ENCODE results near the gene PRR36. TPM values are rescaled to one million over a fixed set of nuclear protein-coding genes. Genes with fewer than 3 reads are reported as not detected.
"Not testable (repeated sequence)": the region's sequence is repeated elsewhere in the genome, so short reads cannot be mapped to it uniquely, and the experiment has no call there.

PRR36 gene
- polyA plus RNA-seq, 4 donors = 0.22 to 0.47 TPM; not detected in 2

- no peaks in the 10 kb centered on the region for H3K27me3 ChIP-seq (ENCODE audit: control insufficient read depth in 3 of 3, insufficient read depth in 3 of 3, low read length in 3 of 3)
- 91 to 96% (median 94%) methylated on average over 16 of the region's 16 CpGs for WGBS, 3 donors
- no peak overlapping the region for H3K27ac ChIP-seq (ENCODE audit: low read depth in 1 of 3, low read length in 2 of 3)
- no peaks in the 10 kb centered on the region for H3K9me3 ChIP-seq (ENCODE audit: control insufficient read depth in 2 of 2, insufficient read depth in 1 of 2, low read depth in 1 of 2, low read length in 1 of 2)
- peaks cover 0 to 11% (median 4%) of the 10 kb centered on the region in 3 donors for H3K4me1 ChIP-seq (ENCODE audit: control insufficient read depth in 3 of 3, insufficient read depth in 2 of 3, low read depth in 1 of 3, low read length in 2 of 3)
- peaks cover 0 to 2% (median 0%) of the 10 kb centered on the region in 3 donors for H3K36me3 ChIP-seq (ENCODE audit: control insufficient read depth in 3 of 3, insufficient read depth in 2 of 3, low read depth in 1 of 3, low read length in 3 of 3)
- DNase-seq = no peak
- FAIRE-seq = no peak
- H3K4me3 ChIP-seq (ENCODE audit: low read depth in 1 of 3, low read length in 3 of 3) = no peak overlapping the region
These were observed 24.8 kb upstream of the PRR36 start for GRCh38 chr19:7898967-7899366.

GRCh38 chr19:7897292-7897691 is 23.1 kb upstream of the PRR36 start:
- Histone ChIP-seq H3K4me3 (ENCODE audit: low read depth in 1 of 3, low read length in 3 of 3) (no peak overlapping the region), H3K27ac (ENCODE audit: low read depth in 1 of 3, low read length in 2 of 3) (no peak overlapping the region), H3K36me3 (ENCODE audit: control insufficient read depth in 3 of 3, insufficient read depth in 2 of 3, low read depth in 1 of 3, low read length in 3 of 3) (peaks cover 0 to 2% (median 0%) of the 10 kb centered on the region in 3 donors), H3K27me3 (ENCODE audit: control insufficient read depth in 3 of 3, insufficient read depth in 3 of 3, low read length in 3 of 3) (no peaks in the 10 kb centered on the region), H3K4me1 (ENCODE audit: control insufficient read depth in 3 of 3, insufficient read depth in 2 of 3, low read depth in 1 of 3, low read length in 2 of 3) (peaks cover 0 to 2% (median 0%) of the 10 kb centered on the region in 3 donors), H3K9me3 (ENCODE audit: control insufficient read depth in 2 of 2, insufficient read depth in 1 of 2, low read depth in 1 of 2, low read length in 1 of 2) (no peaks in the 10 kb centered on the region)
- DNase-seq (peak in 1 of 2 donors; percentile 44), FAIRE-seq (no peak)
- WGBS, 3 donors = 42 to 72% (median 50%) methylated on average over 11 of the region's 11 CpGs

DNA sequence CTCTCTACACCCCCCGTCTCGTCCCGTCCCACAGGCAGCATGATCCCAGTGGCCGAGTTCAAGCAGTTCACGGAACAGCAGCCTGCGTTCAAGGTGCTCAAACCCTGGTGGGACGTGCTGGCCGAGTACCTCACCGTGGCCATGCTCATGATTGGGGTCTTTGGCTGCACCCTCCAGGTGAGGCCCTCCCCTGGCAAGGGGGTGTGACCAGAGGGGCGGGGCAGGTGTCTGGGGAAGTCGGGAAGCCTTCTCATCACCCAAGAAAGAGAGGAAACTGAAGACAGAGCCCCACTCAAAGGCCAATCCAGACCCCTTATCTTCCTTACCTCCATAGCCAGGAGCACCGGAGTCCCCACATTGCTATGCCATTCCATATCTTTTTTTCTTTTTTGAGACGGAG is 21.4 kb upstream of the PRR36 start:
- Histone ChIP-seq H3K36me3 (ENCODE audit: control insufficient read depth in 3 of 3, insufficient read depth in 2 of 3, low read depth in 1 of 3, low read length in 3 of 3) (peaks cover 0 to 2% (median 0%) of the 10 kb centered on the region in 3 donors), H3K4me1 (ENCODE audit: control insufficient read depth in 3 of 3, insufficient read depth in 2 of 3, low read depth in 1 of 3, low read length in 2 of 3) (peaks cover 0 to 2% (median 0%) of the 10 kb centered on the region in 3 donors), H3K27me3 (ENCODE audit: control insufficient read depth in 3 of 3, insufficient read depth in 3 of 3, low read length in 3 of 3) (no peaks in the 10 kb centered on the region), H3K4me3 (ENCODE audit: low read depth in 1 of 3, low read length in 3 of 3) (no peak overlapping the region), H3K9me3 (ENCODE audit: control insufficient read depth in 2 of 2, insufficient read depth in 1 of 2, low read depth in 1 of 2, low read length in 1 of 2) (no peaks in the 10 kb centered on the region), H3K27ac (ENCODE audit: low read depth in 1 of 3, low read length in 2 of 3) (no peak overlapping the region)
- DNase-seq = no peak
- no peak for FAIRE-seq
- WGBS, 3 donors = 79 to 86% (median 83%) methylated on average over 13 of the region's 13 CpGs

DNA sequence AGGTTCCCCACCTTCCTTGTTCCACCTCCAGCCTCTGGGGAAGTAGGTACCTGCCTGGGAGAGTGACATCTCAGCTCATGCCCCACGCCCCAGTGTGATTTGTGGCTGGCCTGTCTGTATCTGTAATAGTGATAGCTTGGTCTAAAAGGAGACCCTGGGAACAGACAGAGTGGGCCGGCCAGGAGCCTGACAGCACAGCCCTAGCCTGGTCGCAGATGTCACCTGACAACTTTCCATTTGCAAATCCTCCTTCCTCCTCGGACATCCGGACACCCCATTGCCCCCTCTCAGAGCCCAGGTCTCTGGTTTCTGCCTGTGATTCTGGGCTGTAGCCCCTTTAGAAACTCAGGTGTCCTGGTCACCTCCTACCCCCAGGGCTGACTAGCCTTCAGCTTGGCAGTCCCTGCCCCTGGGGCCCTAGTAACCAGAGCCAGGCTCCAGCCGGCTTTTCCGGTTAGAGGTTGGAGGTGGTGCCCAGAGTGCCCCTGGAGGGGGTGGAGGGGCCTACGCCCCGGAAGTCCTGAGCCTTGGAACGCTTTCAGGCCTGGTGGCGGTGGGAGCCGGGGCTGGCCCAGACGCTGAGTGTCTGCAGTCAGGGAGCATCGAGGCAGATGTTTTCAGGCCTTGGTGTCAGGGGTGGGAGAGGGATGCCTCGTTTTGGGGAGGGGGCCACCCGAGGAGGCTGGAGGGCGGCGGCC is 20.6 kb upstream of the PRR36 start:
- no peak for DNase-seq
- no peak overlapping the region for H3K4me3 ChIP-seq (ENCODE audit: low read depth in 1 of 3, low read length in 3 of 3)

DNA sequence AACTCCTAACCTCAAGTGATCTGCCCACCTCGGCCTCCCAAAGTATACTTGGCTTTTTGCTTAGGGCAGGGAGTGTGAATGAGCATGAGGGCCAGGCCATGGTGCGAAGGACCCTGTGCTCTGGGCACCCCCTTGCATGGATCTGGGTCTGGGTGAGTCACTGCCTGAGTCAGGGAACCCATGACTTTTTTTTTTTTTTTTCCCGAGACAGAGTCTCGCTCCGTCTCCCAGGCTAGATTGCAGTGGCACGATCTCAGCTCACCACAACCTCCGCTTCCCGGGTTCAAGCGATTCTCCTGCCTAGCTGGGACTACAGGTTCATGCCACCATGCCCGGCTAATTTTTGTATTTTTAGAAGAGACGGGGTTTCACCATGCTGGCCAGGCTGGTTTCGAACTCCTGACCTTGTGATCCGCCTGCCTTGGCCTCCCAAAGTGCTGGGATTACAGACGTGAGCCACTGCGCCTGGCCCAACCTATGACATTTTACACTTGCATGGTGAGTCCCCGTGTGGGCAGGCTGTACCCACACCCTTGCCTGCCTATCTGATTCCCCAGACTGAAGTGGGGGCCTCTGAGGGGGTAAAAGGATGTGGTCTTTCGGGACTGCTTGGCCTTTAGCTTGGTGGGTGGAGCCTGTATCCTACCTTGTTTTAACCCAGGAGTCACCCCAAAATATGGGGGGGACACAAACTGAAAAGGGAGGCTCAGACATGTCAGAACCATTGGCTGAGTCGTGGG is 19.3 kb upstream of the PRR36 start:
- H3K27ac ChIP-seq (ENCODE audit: low read depth in 1 of 3, low read length in 2 of 3); H3K27me3 ChIP-seq (ENCODE audit: control insufficient read depth in 3 of 3, insufficient read depth in 3 of 3, low read length in 3 of 3); DNase-seq; H3K4me3 ChIP-seq (ENCODE audit: low read depth in 1 of 3, low read length in 3 of 3); FAIRE-seq; H3K36me3 ChIP-seq (ENCODE audit: control insufficient read depth in 3 of 3, insufficient read depth in 2 of 3, low read depth in 1 of 3, low read length in 3 of 3); H3K4me1 ChIP-seq (ENCODE audit: control insufficient read depth in 3 of 3, insufficient read depth in 2 of 3, low read depth in 1 of 3, low read length in 2 of 3); H3K9me3 ChIP-seq (ENCODE audit: control insufficient read depth in 2 of 2, insufficient read depth in 1 of 2, low read depth in 1 of 2, low read length in 1 of 2): not testable (repeated sequence)
- WGBS, 3 donors = 80 to 83% (median 81%) methylated on average over 17 to 18 of the region's 18 CpGs

More for the DNA sequence above, 20.6 kb upstream of the PRR36 start:
- H3K36me3 ChIP-seq (ENCODE audit: control insufficient read depth in 3 of 3, insufficient read depth in 2 of 3, low read depth in 1 of 3, low read length in 3 of 3) = peaks cover 0 to 2% (median 0%) of the 10 kb centered on the region in 3 donors
- no peak overlapping the region for H3K27ac ChIP-seq (ENCODE audit: low read depth in 1 of 3, low read length in 2 of 3)
- no peaks in the 10 kb centered on the region for H3K27me3 ChIP-seq (ENCODE audit: control insufficient read depth in 3 of 3, insufficient read depth in 3 of 3, low read length in 3 of 3)
- 26 to 45% (median 39%) methylated on average over 17 to 18 of the region's 18 CpGs for WGBS, 3 donors
- H3K9me3 ChIP-seq (ENCODE audit: control insufficient read depth in 2 of 2, insufficient read depth in 1 of 2, low read depth in 1 of 2, low read length in 1 of 2) = no peaks in the 10 kb centered on the region
- peaks cover 0 to 2% (median 0%) of the 10 kb centered on the region in 3 donors for H3K4me1 ChIP-seq (ENCODE audit: control insufficient read depth in 3 of 3, insufficient read depth in 2 of 3, low read depth in 1 of 3, low read length in 2 of 3)
- FAIRE-seq = no peak

DNA sequence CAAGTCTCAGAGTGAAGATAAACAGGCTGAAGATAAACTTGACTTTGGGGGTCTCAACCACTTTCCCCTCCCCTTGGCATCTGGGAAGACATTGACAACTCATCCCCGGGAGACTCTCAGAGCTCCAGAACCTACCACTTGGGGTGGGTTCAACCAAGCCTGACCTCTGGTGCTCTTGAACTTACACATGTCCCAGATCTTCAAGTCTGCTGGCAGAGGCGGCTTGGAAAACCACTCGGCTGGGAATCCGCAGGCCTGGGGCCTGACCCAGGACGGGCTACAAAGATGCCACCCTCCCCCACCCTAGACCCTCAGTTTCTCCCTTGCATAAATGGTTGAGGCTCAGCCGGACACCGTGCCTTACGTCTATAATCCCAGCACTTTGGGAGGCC is 14.6 kb upstream of the PRR36 start:
- Histone ChIP-seq H3K27me3 (ENCODE audit: control insufficient read depth in 3 of 3, insufficient read depth in 3 of 3, low read length in 3 of 3) (peaks cover 0 to 19% (median 2%) of the 10 kb centered on the region in 3 donors), H3K9me3 (ENCODE audit: control insufficient read depth in 2 of 2, insufficient read depth in 1 of 2, low read depth in 1 of 2, low read length in 1 of 2) (no peaks in the 10 kb centered on the region), H3K36me3 (ENCODE audit: control insufficient read depth in 3 of 3, insufficient read depth in 2 of 3, low read depth in 1 of 3, low read length in 3 of 3) (no peaks in the 10 kb centered on the region), H3K4me1 (ENCODE audit: control insufficient read depth in 3 of 3, insufficient read depth in 2 of 3, low read depth in 1 of 3, low read length in 2 of 3) (peaks cover 0 to 8% (median 0%) of the 10 kb centered on the region in 3 donors), H3K27ac (ENCODE audit: low read depth in 1 of 3, low read length in 2 of 3) (no peak overlapping the region), H3K4me3 (ENCODE audit: low read depth in 1 of 3, low read length in 3 of 3) (peak overlapping the region; percentile 26 to 39 (median 28))
- DNase-seq (no peak), FAIRE-seq (no peak)
- WGBS, 3 donors = 73 to 78% (median 74%) methylated on average over 8 of the region's 8 CpGs

DNA sequence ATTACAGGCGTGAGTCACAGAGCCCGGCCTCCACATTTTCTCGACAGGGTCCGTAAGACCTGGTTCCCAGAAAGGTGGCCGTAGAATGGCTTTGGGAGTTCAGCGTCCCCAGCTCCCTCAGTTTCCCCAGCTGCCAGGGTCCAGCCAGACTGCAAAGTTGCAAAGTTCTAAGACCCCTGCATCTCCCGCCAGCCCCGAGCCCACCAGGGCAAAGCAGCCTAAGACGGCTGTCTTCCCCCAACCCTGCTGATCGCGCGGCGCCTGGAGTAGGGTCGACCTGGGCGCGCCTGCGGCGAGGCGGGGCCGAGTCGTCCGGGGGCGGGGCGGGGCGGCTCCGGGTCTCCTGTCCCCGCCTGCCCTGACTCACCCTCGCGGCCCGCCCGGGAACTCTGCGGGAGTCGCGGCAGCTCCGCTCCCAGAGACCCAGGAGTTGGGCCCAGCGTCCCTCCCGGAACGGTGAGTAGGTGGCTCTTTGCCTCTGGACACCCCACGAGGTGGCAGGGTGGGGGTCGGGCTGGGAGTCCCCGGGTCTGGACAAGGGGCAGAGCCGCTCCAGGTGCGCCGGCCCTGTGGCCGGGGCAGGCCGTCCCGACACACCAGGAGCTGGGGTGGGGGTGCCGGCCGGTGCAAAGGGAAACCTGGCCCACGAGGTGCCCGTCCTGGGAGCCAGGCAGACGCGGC is 14.1 kb upstream of the PRR36 start, which contains the start of gene LRRC8E:
LRRC8E (plus strand) TSS at position 366 of the 681 bp plus-strand sequence. CDS start 7,094 bp downstream, outside the sequence.
- WGBS, 3 donors = 7 to 9% (median 7%) methylated on average over 53 of the region's 53 CpGs
- Histone ChIP-seq H3K4me3 (ENCODE audit: low read depth in 1 of 3, low read length in 3 of 3) (peak within 1 kb of the TSS; percentile 26 to 39 (median 28)), H3K27ac (ENCODE audit: low read depth in 1 of 3, low read length in 2 of 3) (no peak within 1 kb of the TSS), H3K27me3 (ENCODE audit: control insufficient read depth in 3 of 3, insufficient read depth in 3 of 3, low read length in 3 of 3) (peaks cover 0 to 19% (median 2%) of the 10 kb centered on the region in 3 donors), H3K9me3 (ENCODE audit: control insufficient read depth in 2 of 2, insufficient read depth in 1 of 2, low read depth in 1 of 2, low read length in 1 of 2) (no peaks in the 10 kb centered on the region), H3K4me1 (ENCODE audit: control insufficient read depth in 3 of 3, insufficient read depth in 2 of 3, low read depth in 1 of 3, low read length in 2 of 3) (peaks cover 0 to 8% (median 0%) of the 10 kb centered on the region in 3 donors), H3K36me3 (ENCODE audit: control insufficient read depth in 3 of 3, insufficient read depth in 2 of 3, low read depth in 1 of 3, low read length in 3 of 3) (no peaks in the 10 kb centered on the region)
- peak; percentile 72 to 80 for DNase-seq
- no peak for FAIRE-seq

Measured in small intestine (tissue), 7 donors.